K562 (cell line): ENCODE measurements around the gene PIK3CB. TPM values are rescaled to one million over a fixed set of nuclear protein-coding genes. Genes with fewer than 3 reads are reported as not detected.

Experiments
- BRD4 ChIP-seq: fragments of 200-600 bp; sonication (generic); IDR thresholded peaks from 2 replicates; pipeline ENCODE4 v1.6.1; 2017; ENCODE audit warnings: inconsistent platforms
- ESRRA ChIP-seq: fragments of 450-650 bp; IDR thresholded peaks from 2 replicates; pipeline ENCODE4 v1.6.1; 2014; ENCODE audit warnings: low read depth, mild to moderate bottlenecking, moderate library complexity, borderline replicate concordance
- HDAC1 ChIP-seq, 2 experiments: fragments of 450-650 bp; IDR thresholded peaks; 2 replicates each; pipeline ENCODE4 v1.6.1; 2016 to 2017; ENCODE audit warnings: inconsistent platforms in 1 of 2, mild to moderate bottlenecking in 1 of 2, moderate library complexity in 1 of 2
- KLF6 ChIP-seq: fragments of 250-450 bp; sonication (Bioruptor Pico); IDR thresholded peaks from 2 replicates; pipeline ENCODE4 v1.4.0; 2020; ENCODE audit warnings: mild to moderate bottlenecking, moderate library complexity, borderline replicate concordance
- MEF2A ChIP-seq: IDR thresholded peaks from 2 replicates; pipeline ENCODE4 v1.6.1; 2011; ENCODE audit warnings: low read depth, mild to moderate bottlenecking, low read length, moderate library complexity; ENCODE audit not compliant: control insufficient read depth
- NCOA2 ChIP-seq, 2 experiments: fragments of 450-650 bp; IDR thresholded peaks; 2 replicates each; pipeline ENCODE4 v1.6.1; 2018; ENCODE audit warnings: mild to moderate bottlenecking in 2 of 2, moderate library complexity in 1 of 2; ENCODE audit not compliant: partially characterized antibody in 2 of 2
- PURB ChIP-seq: sonication (generic); formaldehyde crosslinking; IDR thresholded peaks from 2 replicates; pipeline ENCODE4 v1.9.0; 2021; ENCODE audit warnings: low read depth, mild to moderate bottlenecking, missing genetic modification reagents
- RBM39 ChIP-seq: fragments of 200-400 bp; formaldehyde crosslinking; optimal IDR thresholded peaks from 2 replicates; pipeline ENCODE3; 2018; ENCODE audit warnings: low read depth, low read length
- STAT5A ChIP-seq: IDR thresholded peaks from 2 replicates; pipeline ENCODE4 v1.6.1; 2012; ENCODE audit warnings: low read length, inconsistent platforms, borderline replicate concordance
- TAL1 ChIP-seq: fragments of 450-650 bp; IDR thresholded peaks from 2 replicates; pipeline ENCODE4 v1.6.1; 2016; ENCODE audit warnings: mild to moderate bottlenecking
- ZBED1 ChIP-seq: IDR thresholded peaks from 2 replicates; pipeline ENCODE4 v1.6.1; 2014
- ZNF347 ChIP-seq: fragments of 450-650 bp; formaldehyde crosslinking; IDR thresholded peaks from 2 replicates; pipeline ENCODE4 v1.4.0; 2020; ENCODE audit warnings: low read depth, mild to moderate bottlenecking, moderate library complexity
- ZNF780A ChIP-seq: fragments of 250-450 bp; sonication (Bioruptor Pico); IDR thresholded peaks from 2 replicates; pipeline ENCODE4 v1.5.0; 2021; ENCODE audit warnings: mild to moderate bottlenecking
- polyA plus RNA-seq, 8 experiments: library from polyadenylated mRNA; depleted of rRNA in 4 of 8; stranded (reverse) in 5 of 8; unstranded in 3 of 8; fragments of >200 nt; fragmentation: Nextera tagmentation in 2 of 8; fragmentation: Illumina TruSeq in 1 of 8; extraction: Ambion mirVana in 2 of 8; extraction: Trizol in 1 of 8; gene quantifications; 2 replicates each; pipeline versions ENCODE4 v1.2.1 to v1.2.3, GENCODE V29; 2011 to 2014; ENCODE audit warnings: inconsistent platforms in 1 of 8, missing spikeins in 1 of 8
- total RNA-seq, 7 experiments: library from RNA; depleted of rRNA in 6 of 7; stranded (reverse); fragments of >200 nt in 6 of 7; fragmentation: Illumina TruSeq in 2 of 7; extraction: Trizol in 2 of 7; gene quantifications; 2 replicates each; pipeline versions ENCODE4 v1.2.1 to v1.2.3, GENCODE V29; 2011 to 2021; ENCODE audit warnings: low replicate concordance in 1 of 7
- TF ChIP-seq, protein P1 (sequence below), 2 experiments: IDR thresholded peaks; 2 replicates each; pipeline ENCODE4 v1.6.1; 2012; ENCODE audit warnings: improper control_type of control experiment in 2 of 2, low read depth in 2 of 2, low read length in 2 of 2, borderline replicate concordance in 1 of 2
- TF ChIP-seq, protein P2 (sequence below), 3 experiments: IDR thresholded peaks in 2 of 3; conservative IDR thresholded peaks in 1 of 3; 2 replicates each; pipeline ENCODE4 v1.5.1; 2011 to 2012; ENCODE audit warnings: low read length in 3 of 3, mild to moderate bottlenecking in 3 of 3, control low read depth in 2 of 3, improper control_type of control experiment in 1 of 3, inconsistent platforms in 1 of 3, low read depth in 1 of 3, mixed read lengths in 1 of 3, moderate library complexity in 1 of 3; ENCODE audit not compliant: insufficient read depth in 2 of 3
- TF ChIP-seq, protein P3 (sequence below): fragments of 450-650 bp; IDR thresholded peaks from 2 replicates; pipeline ENCODE4 v1.6.1; 2016; ENCODE audit warnings: borderline replicate concordance
- TF ChIP-seq, protein P4 (sequence below): sonication (generic); formaldehyde crosslinking; IDR thresholded peaks from 2 replicates; pipeline ENCODE4 v1.8.1; 2022; ENCODE audit warnings: missing genetic modification reagents
- TF ChIP-seq, protein P5 (sequence below), 2 experiments: fragments of 250-450 bp in 1 of 2; fragments of 450-650 bp in 1 of 2; sonication (Bioruptor Pico) in 1 of 2; IDR thresholded peaks; 2 replicates each; pipeline versions ENCODE4 v1.6.1 to v1.8.0; 2016 to 2021; ENCODE audit warnings: mild to moderate bottlenecking in 2 of 2, moderate library complexity in 2 of 2, missing compliant biosample characterization in 1 of 2, missing genetic modification characterization in 1 of 2

Gene PIK3CB
- total and polyA plus RNA-seq, 9 of the 15 experiments (the other 6 are each of a cell fraction or from before 2014, with no cell fraction given), result 15.3 to 62.6 (median 28.3) TPM

DNA sequence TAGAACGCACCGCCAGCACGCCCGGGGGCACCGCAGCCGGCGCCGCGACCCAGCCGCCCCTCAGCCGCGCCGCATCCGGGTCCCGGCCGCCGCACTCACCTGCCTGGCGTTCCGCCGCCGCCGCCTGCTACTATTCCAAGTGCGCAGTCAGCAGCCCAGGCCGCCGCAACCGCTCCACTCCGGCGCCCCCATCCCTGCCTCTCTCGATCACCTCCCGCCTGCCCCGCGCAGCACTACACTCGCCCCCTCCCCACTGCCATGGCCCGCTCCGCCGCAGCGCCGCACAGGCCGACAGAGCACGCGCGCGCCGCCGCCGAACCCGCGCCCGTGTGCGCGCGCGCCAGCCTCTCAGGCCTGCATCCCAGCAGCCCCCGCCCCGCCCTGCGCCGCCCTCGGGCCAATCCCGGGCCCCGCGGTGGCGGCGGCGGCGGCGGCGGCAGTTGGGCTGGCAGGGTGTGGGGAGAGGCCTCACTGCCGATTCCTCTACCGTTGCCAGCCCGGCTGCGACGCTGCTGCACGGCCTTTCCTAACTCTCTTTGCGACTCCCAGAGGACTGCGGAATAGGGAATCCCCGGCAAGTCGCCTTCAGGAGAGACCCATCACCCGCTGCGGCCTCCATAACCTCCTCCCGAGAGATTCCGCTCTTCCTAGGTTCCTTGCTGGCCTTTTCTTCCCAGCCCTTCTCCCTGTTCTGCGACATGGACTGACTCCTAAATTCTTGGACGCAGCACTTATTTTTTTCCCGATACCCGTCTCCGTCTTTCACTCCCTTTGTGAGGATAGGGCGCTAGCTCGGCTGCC lies at the start of gene PIK3CB (continued):
- TF ChIP-seq PURB (CRISPR knock-in tag), result no peak
- TF ChIP-seq, protein P1, sequence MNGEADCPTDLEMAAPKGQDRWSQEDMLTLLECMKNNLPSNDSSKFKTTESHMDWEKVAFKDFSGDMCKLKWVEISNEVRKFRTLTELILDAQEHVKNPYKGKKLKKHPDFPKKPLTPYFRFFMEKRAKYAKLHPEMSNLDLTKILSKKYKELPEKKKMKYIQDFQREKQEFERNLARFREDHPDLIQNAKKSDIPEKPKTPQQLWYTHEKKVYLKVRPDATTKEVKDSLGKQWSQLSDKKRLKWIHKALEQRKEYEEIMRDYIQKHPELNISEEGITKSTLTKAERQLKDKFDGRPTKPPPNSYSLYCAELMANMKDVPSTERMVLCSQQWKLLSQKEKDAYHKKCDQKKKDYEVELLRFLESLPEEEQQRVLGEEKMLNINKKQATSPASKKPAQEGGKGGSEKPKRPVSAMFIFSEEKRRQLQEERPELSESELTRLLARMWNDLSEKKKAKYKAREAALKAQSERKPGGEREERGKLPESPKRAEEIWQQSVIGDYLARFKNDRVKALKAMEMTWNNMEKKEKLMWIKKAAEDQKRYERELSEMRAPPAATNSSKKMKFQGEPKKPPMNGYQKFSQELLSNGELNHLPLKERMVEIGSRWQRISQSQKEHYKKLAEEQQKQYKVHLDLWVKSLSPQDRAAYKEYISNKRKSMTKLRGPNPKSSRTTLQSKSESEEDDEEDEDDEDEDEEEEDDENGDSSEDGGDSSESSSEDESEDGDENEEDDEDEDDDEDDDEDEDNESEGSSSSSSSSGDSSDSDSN (IDR thresholded peaks at IDR 0.05; ENCODE audit: borderline replicate concordance in 1 of 2, low read depth in 2 of 2, low read length in 2 of 2), result peak in 1 of 2 experiments; percentile 49; a peak in 1 of 4 replicates
- TF ChIP-seq TAL1, result no peak
- no peak for TF ChIP-seq KLF6 (CRISPR knock-in tag)
- TF ChIP-seq STAT5A, result no peak
- TF ChIP-seq ZBED1, result no peak; the same call in 1 of the 2 replicates
- TF ChIP-seq, protein P2, sequence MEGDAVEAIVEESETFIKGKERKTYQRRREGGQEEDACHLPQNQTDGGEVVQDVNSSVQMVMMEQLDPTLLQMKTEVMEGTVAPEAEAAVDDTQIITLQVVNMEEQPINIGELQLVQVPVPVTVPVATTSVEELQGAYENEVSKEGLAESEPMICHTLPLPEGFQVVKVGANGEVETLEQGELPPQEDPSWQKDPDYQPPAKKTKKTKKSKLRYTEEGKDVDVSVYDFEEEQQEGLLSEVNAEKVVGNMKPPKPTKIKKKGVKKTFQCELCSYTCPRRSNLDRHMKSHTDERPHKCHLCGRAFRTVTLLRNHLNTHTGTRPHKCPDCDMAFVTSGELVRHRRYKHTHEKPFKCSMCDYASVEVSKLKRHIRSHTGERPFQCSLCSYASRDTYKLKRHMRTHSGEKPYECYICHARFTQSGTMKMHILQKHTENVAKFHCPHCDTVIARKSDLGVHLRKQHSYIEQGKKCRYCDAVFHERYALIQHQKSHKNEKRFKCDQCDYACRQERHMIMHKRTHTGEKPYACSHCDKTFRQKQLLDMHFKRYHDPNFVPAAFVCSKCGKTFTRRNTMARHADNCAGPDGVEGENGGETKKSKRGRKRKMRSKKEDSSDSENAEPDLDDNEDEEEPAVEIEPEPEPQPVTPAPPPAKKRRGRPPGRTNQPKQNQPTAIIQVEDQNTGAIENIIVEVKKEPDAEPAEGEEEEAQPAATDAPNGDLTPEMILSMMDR (IDR thresholded peaks at IDR 0.05 in 2 of 3, conservative IDR thresholded peaks at IDR 0.05 in 1 of 3; ENCODE audit: insufficient read depth in 2 of 3, low read depth in 1 of 3, low read length in 3 of 3), result no peak; a peak in 1 of 6 replicates
- no peak for TF ChIP-seq NCOA2 (IDR thresholded peaks at IDR 0.05; ENCODE audit: partially characterized antibody in 2 of 2)
- TF ChIP-seq ZNF780A, result no peak
- no peak; the same call in 1 of the 2 replicates for TF ChIP-seq ESRRA
- TF ChIP-seq, protein P3, sequence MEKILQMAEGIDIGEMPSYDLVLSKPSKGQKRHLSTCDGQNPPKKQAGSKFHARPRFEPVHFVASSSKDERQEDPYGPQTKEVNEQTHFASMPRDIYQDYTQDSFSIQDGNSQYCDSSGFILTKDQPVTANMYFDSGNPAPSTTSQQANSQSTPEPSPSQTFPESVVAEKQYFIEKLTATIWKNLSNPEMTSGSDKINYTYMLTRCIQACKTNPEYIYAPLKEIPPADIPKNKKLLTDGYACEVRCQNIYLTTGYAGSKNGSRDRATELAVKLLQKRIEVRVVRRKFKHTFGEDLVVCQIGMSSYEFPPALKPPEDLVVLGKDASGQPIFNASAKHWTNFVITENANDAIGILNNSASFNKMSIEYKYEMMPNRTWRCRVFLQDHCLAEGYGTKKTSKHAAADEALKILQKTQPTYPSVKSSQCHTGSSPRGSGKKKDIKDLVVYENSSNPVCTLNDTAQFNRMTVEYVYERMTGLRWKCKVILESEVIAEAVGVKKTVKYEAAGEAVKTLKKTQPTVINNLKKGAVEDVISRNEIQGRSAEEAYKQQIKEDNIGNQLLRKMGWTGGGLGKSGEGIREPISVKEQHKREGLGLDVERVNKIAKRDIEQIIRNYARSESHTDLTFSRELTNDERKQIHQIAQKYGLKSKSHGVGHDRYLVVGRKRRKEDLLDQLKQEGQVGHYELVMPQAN, result 0 out of 2 replicates have a peak, but pooled peaks have one; percentile 21
- TF ChIP-seq RBM39, result no peak
- no peak for TF ChIP-seq HDAC1 (IDR thresholded peaks at IDR 0.05)
- no peak for TF ChIP-seq MEF2A
- TF ChIP-seq, protein P4, sequence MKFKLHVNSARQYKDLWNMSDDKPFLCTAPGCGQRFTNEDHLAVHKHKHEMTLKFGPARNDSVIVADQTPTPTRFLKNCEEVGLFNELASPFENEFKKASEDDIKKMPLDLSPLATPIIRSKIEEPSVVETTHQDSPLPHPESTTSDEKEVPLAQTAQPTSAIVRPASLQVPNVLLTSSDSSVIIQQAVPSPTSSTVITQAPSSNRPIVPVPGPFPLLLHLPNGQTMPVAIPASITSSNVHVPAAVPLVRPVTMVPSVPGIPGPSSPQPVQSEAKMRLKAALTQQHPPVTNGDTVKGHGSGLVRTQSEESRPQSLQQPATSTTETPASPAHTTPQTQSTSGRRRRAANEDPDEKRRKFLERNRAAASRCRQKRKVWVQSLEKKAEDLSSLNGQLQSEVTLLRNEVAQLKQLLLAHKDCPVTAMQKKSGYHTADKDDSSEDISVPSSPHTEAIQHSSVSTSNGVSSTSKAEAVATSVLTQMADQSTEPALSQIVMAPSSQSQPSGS, result 0 out of 2 replicates have a peak, but pooled peaks have one; percentile 18
- TF ChIP-seq ZNF347 (CRISPR knock-in tag), result no peak
- TF ChIP-seq BRD4, result peak; percentile 9; the same call in 1 of the 2 replicates
- TF ChIP-seq, protein P5, sequence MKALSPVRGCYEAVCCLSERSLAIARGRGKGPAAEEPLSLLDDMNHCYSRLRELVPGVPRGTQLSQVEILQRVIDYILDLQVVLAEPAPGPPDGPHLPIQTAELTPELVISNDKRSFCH (CRISPR knock-in tag; IDR thresholded peaks at IDR 0.05), result no peak
- TF ChIP-seq, protein P5 (tag; IDR thresholded peaks at IDR 0.05), result peak; percentile 42; the same call in 1 of the 2 replicates
